ENCODE data around the gene UNC93B1. TPM values are rescaled to one million over a fixed set of nuclear protein-coding genes. Genes with fewer than 3 reads are reported as not detected.
"Not testable (repeated sequence)": the region's sequence is repeated elsewhere in the genome, so short reads cannot be mapped to it uniquely, and the experiment has no call there.

The UNC93B1 gene
- polyA plus RNA-seq, 2 of the 4 experiments (the other 2 are of a cell fraction): 49.4 to 51.2 TPM

DNA sequence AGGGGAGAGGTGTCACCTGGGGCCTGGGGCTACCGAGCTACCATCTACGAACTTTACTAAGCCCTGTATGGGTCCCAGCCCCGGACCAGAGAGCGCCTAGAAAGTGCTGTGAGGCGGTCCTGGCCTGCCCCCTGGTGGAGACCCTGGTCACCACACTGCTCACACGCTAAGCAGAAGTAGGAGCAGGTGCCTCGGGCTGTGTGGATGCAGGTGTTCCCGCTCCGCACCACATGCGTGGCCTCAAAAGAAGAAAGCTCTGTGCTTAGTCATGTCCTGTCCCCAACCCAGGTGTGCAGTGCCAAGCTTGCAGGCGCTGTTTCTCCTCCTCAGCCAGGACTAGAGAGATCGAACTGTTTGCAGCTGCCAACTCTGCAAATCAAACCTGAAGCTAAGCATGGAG lies 10.1 kb downstream of the UNC93B1 start:
- ChIA-PET POLR2A (interaction anchor here (1.0 kb wide), 1 partner anchor 20 kb away, joined by 5 read pairs; no protein-coding TSS in a partner anchor), CTCF (interaction anchor here (0.7 to 2.2 kb wide), 15 partner anchors 9 to 227 kb away, joined by 3 to 6 read pairs (median 3); partner anchors contain the start of genes ALDH3B1 and TCIRG1)
- not testable (repeated sequence) for FAIRE-seq; ATAC-seq; DNase-seq (ENCODE audit: low read depth in 1 of 2, low spot score in 1 of 2); H3K27ac ChIP-seq; H3K9me3 ChIP-seq; H3K4me2 ChIP-seq; H3K4me3 ChIP-seq
- TF ChIP-seq, protein P1, sequence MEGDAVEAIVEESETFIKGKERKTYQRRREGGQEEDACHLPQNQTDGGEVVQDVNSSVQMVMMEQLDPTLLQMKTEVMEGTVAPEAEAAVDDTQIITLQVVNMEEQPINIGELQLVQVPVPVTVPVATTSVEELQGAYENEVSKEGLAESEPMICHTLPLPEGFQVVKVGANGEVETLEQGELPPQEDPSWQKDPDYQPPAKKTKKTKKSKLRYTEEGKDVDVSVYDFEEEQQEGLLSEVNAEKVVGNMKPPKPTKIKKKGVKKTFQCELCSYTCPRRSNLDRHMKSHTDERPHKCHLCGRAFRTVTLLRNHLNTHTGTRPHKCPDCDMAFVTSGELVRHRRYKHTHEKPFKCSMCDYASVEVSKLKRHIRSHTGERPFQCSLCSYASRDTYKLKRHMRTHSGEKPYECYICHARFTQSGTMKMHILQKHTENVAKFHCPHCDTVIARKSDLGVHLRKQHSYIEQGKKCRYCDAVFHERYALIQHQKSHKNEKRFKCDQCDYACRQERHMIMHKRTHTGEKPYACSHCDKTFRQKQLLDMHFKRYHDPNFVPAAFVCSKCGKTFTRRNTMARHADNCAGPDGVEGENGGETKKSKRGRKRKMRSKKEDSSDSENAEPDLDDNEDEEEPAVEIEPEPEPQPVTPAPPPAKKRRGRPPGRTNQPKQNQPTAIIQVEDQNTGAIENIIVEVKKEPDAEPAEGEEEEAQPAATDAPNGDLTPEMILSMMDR (IDR thresholded peaks at IDR 0.05): peak; percentile 39; the same call in 2 of the 3 replicates
- TF ChIP-seq SMC3 (IDR thresholded peaks at IDR 0.05): peak; percentile 26; the same call in 1 of the 3 replicates
- peak; percentile 56 to 57; a peak in 4 of 5 replicates for TF ChIP-seq RAD21 (conservative IDR thresholded peaks at IDR 0.05 in 1 of 2, IDR thresholded peaks at IDR 0.05 in 1 of 2)
- TF ChIP-seq, protein P2, sequence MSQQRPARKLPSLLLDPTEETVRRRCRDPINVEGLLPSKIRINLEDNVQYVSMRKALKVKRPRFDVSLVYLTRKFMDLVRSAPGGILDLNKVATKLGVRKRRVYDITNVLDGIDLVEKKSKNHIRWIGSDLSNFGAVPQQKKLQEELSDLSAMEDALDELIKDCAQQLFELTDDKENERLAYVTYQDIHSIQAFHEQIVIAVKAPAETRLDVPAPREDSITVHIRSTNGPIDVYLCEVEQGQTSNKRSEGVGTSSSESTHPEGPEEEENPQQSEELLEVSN (IDR thresholded peaks at IDR 0.05; ENCODE audit: borderline replicate concordance, low read depth): 0 out of 2 replicates have a peak, but pooled peaks have one; percentile 26
- H3K4me1 ChIP-seq: peaks cover 13% of the 10 kb centered on the region
- 48% methylated on average over 10 of the region's 12 CpGs for WGBS (ENCODE audit: missing lambda C conversion rate)

DNA sequence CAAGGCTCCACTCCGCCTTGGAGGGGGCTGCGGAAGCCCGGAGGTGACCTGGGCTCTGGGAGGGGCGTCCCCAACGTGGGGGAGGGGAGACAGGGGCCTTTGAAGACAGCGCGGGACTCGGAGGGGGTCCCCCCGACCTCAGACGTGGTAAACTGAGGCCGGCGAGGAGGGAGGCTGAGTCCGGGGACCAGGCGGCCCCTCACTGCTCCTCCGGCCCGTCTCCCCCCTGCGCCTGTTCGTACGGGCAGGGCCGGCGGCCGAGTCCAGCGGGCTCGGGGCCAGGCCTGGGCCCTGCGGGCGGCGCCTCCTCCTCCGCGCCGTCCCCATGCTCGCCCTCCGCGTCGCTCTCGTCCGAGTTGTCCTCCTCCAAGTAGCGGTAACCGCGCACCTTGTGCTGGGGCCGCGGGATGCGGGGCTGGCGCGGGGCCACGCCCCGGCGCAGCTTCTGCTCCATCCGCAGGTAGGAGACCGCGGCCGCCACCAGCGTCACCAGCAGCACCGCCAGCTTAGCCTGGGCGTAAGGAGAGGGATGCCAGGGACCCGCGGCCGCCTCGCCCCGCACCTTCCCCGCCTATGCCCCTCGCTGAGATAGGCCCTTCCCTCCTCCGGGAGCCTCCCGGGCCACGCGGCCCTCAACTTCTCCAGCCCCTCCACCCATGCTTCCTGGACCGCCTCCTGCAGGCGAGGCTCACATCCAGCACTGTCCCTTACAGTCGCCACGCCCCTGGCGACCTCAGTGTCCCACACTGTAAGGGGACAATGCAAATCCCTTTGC lies 12.4 kb downstream of the UNC93B1 start:
- H3K9me3 ChIP-seq; POLR2A ChIA-PET; H3K4me1 ChIP-seq; H3K4me3 ChIP-seq; ATAC-seq; FAIRE-seq; H3K27ac ChIP-seq; H3K4me2 ChIP-seq; DNase-seq (ENCODE audit: low read depth in 1 of 2, low spot score in 1 of 2); CTCF ChIA-PET: not testable (repeated sequence)
- whole genome bisulfite sequencing (ENCODE audit: missing lambda C conversion rate): 93% methylated on average over 65 of the region's 70 CpGs

DNA sequence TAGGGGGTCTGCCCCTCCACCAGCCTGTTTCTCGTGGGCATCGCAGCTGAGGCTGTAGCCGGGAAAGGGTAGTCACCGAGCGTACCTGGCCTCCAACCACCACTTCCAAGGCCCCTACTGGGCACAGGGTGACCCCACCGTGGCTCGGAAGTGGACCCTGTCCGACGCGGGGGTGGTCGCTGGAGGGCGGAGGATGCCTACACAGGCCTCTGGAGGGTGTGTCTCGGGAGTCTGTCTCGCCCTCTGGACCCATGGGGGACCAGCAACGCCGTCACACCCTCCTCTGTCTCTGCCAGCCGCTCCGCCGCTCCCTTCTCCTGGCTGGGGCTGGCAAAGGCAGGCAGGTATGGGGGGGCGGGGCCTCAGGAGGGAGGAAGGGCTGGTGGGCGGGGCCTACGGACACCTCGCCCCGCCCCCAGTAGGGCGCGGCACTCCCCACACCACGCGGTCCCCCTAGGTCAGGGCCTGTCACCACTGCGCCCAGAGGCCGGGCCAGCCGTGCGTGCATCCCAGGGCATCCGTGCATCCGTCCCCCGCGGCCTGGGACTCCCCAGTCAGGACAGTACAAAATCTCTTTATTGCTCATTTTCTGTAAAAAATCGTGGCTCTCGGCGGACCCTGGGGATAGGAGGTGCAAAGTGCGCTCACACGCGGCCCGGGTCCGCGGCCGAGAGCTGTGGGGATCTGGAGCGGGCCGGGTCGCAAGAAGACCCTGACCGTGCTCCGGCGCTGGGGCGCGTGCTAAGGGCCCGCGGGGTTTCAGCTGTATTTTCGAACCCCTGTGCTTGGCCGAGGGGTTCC lies 13.2 kb downstream of the UNC93B1 start:
- ATAC-seq: not testable (repeated sequence)

DNA sequence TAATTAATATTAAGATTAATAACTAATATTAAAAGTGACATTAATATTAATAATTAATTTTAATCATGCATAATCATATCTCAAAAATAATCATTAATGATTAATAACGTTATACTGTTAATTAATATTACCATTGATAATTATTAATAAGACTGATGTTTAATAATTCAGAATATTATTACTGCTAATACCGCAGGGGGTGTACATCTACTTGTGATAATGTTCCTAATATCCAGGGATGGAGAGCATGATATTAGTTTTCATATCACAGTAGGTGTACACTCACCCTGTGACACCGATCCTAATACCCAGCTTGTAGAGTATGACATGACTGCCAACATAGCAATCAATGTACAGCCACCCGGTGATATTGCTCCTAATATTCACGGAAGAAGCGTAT lies 18.6 kb downstream of the UNC93B1 start:
- FAIRE-seq; H3K4me1 ChIP-seq; CTCF ChIA-PET; H3K4me3 ChIP-seq; POLR2A ChIA-PET; DNase-seq (ENCODE audit: low read depth in 1 of 2, low spot score in 1 of 2); H3K4me2 ChIP-seq; H3K27ac ChIP-seq; H3K9me3 ChIP-seq; ATAC-seq: not testable (repeated sequence)
- 33% methylated on average over 6 of the region's 6 CpGs for WGBS (ENCODE audit: missing lambda C conversion rate)

More for the DNA sequence above, 13.2 kb downstream of the UNC93B1 start:
- H3K4me2 ChIP-seq; FAIRE-seq; CTCF ChIA-PET; H3K27ac ChIP-seq; H3K4me3 ChIP-seq; H3K9me3 ChIP-seq; POLR2A ChIA-PET; DNase-seq (ENCODE audit: low read depth in 1 of 2, low spot score in 1 of 2); H3K4me1 ChIP-seq: not testable (repeated sequence)
- WGBS (ENCODE audit: missing lambda C conversion rate): 92% methylated on average over 31 of the region's 58 CpGs

DNA sequence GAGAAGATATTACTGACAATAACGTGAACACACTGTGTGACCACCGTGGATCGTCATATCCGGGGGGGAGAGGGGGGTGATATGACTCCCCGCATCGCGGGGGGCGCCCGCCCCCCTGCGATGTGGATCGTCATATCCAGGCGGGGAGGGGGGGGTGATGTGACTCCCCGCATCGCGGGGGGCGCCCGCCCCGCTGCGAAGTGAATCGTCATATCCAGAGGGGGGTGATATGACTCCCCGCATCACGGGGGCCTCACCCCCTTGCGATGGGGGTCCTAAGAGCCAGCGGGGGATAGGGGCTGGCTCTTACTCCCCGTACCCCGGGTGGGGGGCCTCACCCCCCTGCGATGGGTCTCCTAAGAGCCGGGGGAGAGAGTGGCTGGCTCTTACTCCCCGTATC lies 19.9 kb downstream of the UNC93B1 start:
- TF ChIP-seq SMC3 (IDR thresholded peaks at IDR 0.05): no peak
- TF ChIP-seq RNF2 (IDR thresholded peaks at IDR 0.05; ENCODE audit: borderline replicate concordance, low read depth): no peak
- no peak for TF ChIP-seq PHF8 (IDR thresholded peaks at IDR 0.05; ENCODE audit: borderline replicate concordance, low read depth)
- TF ChIP-seq FOXS1 (CRISPR knock-in tag; IDR thresholded peaks at IDR 0.05): no peak
- no peak for TF ChIP-seq HOXA7 (CRISPR knock-in tag; IDR thresholded peaks at IDR 0.05)
- no peak for TF ChIP-seq ZC3H11A (IDR thresholded peaks at IDR 0.05)
- TF ChIP-seq, protein P1 (IDR thresholded peaks at IDR 0.05): no peak
- TF ChIP-seq, protein P3, sequence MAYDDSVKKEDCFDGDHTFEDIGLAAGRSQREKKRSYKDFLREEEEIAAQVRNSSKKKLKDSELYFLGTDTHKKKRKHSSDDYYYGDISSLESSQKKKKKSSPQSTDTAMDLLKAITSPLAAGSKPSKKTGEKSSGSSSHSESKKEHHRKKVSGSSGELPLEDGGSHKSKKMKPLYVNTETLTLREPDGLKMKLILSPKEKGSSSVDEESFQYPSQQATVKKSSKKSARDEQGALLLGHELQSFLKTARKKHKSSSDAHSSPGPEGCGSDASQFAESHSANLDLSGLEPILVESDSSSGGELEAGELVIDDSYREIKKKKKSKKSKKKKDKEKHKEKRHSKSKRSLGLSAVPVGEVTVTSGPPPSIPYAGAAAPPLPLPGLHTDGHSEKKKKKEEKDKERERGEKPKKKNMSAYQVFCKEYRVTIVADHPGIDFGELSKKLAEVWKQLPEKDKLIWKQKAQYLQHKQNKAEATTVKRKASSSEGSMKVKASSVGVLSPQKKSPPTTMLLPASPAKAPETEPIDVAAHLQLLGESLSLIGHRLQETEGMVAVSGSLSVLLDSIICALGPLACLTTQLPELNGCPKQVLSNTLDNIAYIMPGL (CRISPR knock-in tag; IDR thresholded peaks at IDR 0.05; ENCODE audit: borderline replicate concordance): no peak
- TF ChIP-seq EHF (CRISPR knock-in tag; IDR thresholded peaks at IDR 0.05): no peak
- CTCF ChIA-PET: no interaction called here
- Histone ChIP-seq H3K4me2 (peak overlapping the region; percentile 58), H3K4me1 (no peaks in the 10 kb centered on the region; the same call in 2 of the 3 replicates), H3K4me3 (no peak overlapping the region), H3K27ac (no peak overlapping the region), H3K9me3 (no peaks in the 10 kb centered on the region)
- ATAC-seq: no peak
- no peak for DNase-seq (ENCODE audit: low read depth in 1 of 2, low spot score in 1 of 2)
- 38% methylated on average over 6 of the region's 29 CpGs for WGBS (ENCODE audit: missing lambda C conversion rate)
- POLR2A ChIA-PET: no interaction called here
- no peak for FAIRE-seq

Measured in A549 (cell line).